Esophagus squamous epithelium (tissue), 4 donors: ENCODE data around the gene FUT7.

Source experiments
- CTCF ChIP-seq, 6 experiments: fragments of 450-650 bp in 4 of 6; fragments of 200-600 bp in 2 of 6; sonication (generic) in 2 of 6; IDR thresholded peaks; one replicate each; pipeline ENCODE4 v1.5.1; 2016 to 2019; ENCODE audit warnings: antibody characterized with exemption in 6 of 6, mild to moderate bottlenecking in 4 of 6, moderate library complexity in 4 of 6
- POLR2A ChIP-seq, 4 donors: fragments of 450-650 bp; IDR thresholded peaks; one replicate each; pipeline ENCODE4 v1.6.1; 2017; ENCODE audit warnings: antibody characterized with exemption in 4 of 4, mild to moderate bottlenecking in 4 of 4, moderate library complexity in 3 of 4

- TF ChIP-seq CTCF (IDR thresholded peaks at IDR 0.05) = no peak
- TF ChIP-seq POLR2A (IDR thresholded peaks at IDR 0.05) = no peak
These were observed 5.1 kb upstream of the FUT7 start for GRCh38 chr9:137037035-137037434.
